Spleen (tissue), 11 donors: ENCODE data around the gene GPR45. TPM values are rescaled to one million over a fixed set of nuclear protein-coding genes. Genes with fewer than 3 reads are reported as not detected.

Experiments
- DNase-seq: peaks from one replicate; pipeline ENCODE4 v3.0.0-alpha.2; 2020
- H3K27ac ChIP-seq, 8 donors: fragments of 200-600 bp; sonication (generic) in 7 of 8; 1 replicate in 4 of 8; 2 replicates in 4 of 8; pipeline versions ENCODE4 v1.5.0 to v1.8.0; 2016 to 2021; ENCODE audit warnings: inconsistent platforms in 4 of 8, mild to moderate bottlenecking in 4 of 8, moderate library complexity in 1 of 8
- H3K27me3 ChIP-seq, 7 donors: fragments of 200-600 bp; sonication (generic) in 6 of 7; replicated peaks in 1 of 7; 1 replicate in 4 of 7; 2 replicates in 3 of 7; pipeline versions ENCODE4 v1.5.0 to v1.8.0; 2016 to 2021; ENCODE audit warnings: inconsistent platforms in 3 of 7, mild to moderate bottlenecking in 1 of 7
- H3K36me3 ChIP-seq, 6 donors: fragments of 200-600 bp; sonication (generic) in 5 of 6; 1 replicate in 4 of 6; 2 replicates in 2 of 6; pipeline versions ENCODE4 v1.5.0 to v1.8.0; 2016 to 2021; ENCODE audit warnings: inconsistent platforms in 2 of 6
- H3K4me1 ChIP-seq, 6 donors: fragments of 200-600 bp; sonication (generic) in 5 of 6; 1 replicate in 3 of 6; 2 replicates in 3 of 6; pipeline versions ENCODE4 v1.5.0 to v1.8.0; 2016 to 2021; ENCODE audit warnings: inconsistent platforms in 3 of 6
- H3K4me3 ChIP-seq, 8 donors: fragments of 200-600 bp; sonication (generic) in 7 of 8; 1 replicate in 4 of 8; 2 replicates in 4 of 8; pipeline versions ENCODE4 v1.5.0 to v1.8.0; 2016 to 2021; ENCODE audit warnings: inconsistent platforms in 4 of 8, mild to moderate bottlenecking in 4 of 8, moderate library complexity in 2 of 8
- H3K9me3 ChIP-seq, 8 donors: fragments of 200-600 bp; sonication (generic) in 7 of 8; 1 replicate in 4 of 8; 2 replicates in 4 of 8; pipeline versions ENCODE4 v1.5.0 to v1.8.0; 2016 to 2021; ENCODE audit warnings: inconsistent platforms in 4 of 8
- CTCF ChIP-seq, 11 experiments: fragments of 200-600 bp in 7 of 11; fragments of 450-650 bp in 4 of 11; sonication (generic) in 4 of 11; IDR thresholded peaks in 8 of 11; conservative IDR thresholded peaks in 3 of 11; 1 replicate in 7 of 11; 2 replicates in 4 of 11; pipeline versions ENCODE4 v1.4.0 to v1.8.0; 2016 to 2021; ENCODE audit warnings: antibody characterized with exemption in 11 of 11, inconsistent platforms in 4 of 11, mild to moderate bottlenecking in 1 of 11
- POLR2A ChIP-seq, 3 donors: fragments of 450-650 bp; IDR thresholded peaks; one replicate each; pipeline ENCODE4 v1.5.1; 2017; ENCODE audit warnings: antibody characterized with exemption in 3 of 3, mild to moderate bottlenecking in 1 of 3
- POLR2AphosphoS5 ChIP-seq, 3 donors: sonication (generic); formaldehyde crosslinking; IDR thresholded peaks; one replicate each; pipeline ENCODE4 v1.5.1; 2017; ENCODE audit warnings: antibody characterized with exemption in 3 of 3
- WGBS, 5 donors: extraction: QIAGEN DNeasy Blood & Tissue Kit in 3 of 5; methylation state at CpG; one replicate each; pipeline versions ENCODE4 v1.1.5 to v1.1.7; 2013 to 2018; 5-methylcytosine and 5-hydroxymethylcytosine counted together
- intact Hi-C: fragments of 100-400 bp; cut with DNase I; formaldehyde crosslinking; loops from one replicate; pipeline ENCODE4 v1.15.0; 2023; ENCODE audit warnings: low total_unique reads
- polyA plus RNA-seq, 3 donors: library from polyadenylated mRNA; stranded (reverse); fragments of 200-250 nt; gene quantifications; one replicate each; pipeline ENCODE4 v1.2.1, GENCODE V29; 2013
- total RNA-seq, 7 donors: library from RNA; depleted of rRNA in 3 of 7; stranded (reverse); fragments of >200 nt in 3 of 7; fragmentation: NEBNext Ultra II Directional in 4 of 7; extraction: Animal tissue kit (Norgen Biotek cat#: 25700) in 4 of 7; gene quantifications; one replicate each; pipeline versions ENCODE4 v1.1.0 to v1.2.1, GENCODE V29; 2016 to 2021
- donor health status: healthy with polysubstance abuse.
- donor health status: DM: no; HTN: no; CAD: no; lungs with moderate emphysema.
- donor health status: DM: no; HTN: no; CAD: no.
- donor health status: Bipolar disorder and iron deficiency.
- donor health status: healthy.
- donor health status: DM: no; HTN: no; CAD: no.
- donor health status: DM: yes; HTN: yes; CAD: no.

The GPR45 gene
- total and polyA plus RNA-seq, 10 donors: not detected

DNA sequence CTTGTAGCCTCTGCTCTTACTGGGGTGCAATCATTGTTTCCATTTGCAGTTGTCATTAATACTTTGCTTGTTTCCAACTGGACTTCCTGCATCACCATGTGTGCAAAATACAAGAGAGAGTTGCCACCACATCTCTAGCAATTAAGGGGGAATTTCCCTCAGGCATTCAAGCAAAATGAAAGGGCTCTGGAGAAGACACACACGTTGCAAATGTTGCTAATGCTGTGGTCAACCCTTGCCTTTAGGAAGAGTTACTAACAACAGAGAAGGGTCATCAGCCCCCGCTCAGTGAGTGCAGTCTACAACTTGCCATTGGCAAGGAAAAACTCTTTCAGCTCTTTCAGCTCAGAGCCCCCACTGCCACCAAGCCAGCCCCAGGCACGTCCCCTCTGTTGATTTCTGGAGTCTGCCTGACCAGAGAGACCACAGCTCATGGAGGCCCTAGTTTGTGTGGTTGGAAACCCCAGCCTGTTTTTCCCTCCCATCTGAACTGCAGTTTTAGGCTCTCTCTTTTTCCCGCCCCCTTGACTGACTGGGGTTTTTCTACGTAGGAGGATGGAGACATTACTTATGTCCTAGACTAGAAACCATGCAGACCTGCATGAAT, 25.9 kb upstream of the GPR45 start:
- no peak for DNase-seq
- Histone ChIP-seq H3K9me3 (no peaks in the 10 kb centered on the region), H3K36me3 (no peaks in the 10 kb centered on the region), H3K4me1 (no peaks in the 10 kb centered on the region), H3K4me3 (no peak overlapping the region), H3K27ac (no peak overlapping the region), H3K27me3 (no peaks in the 10 kb centered on the region)
- TF ChIP-seq POLR2AphosphoS5 (IDR thresholded peaks at IDR 0.05) (no peak), POLR2A (IDR thresholded peaks at IDR 0.05) (no peak), CTCF (IDR thresholded peaks at IDR 0.05 in 8 of 11, conservative IDR thresholded peaks at IDR 0.05 in 3 of 11) (no peak)
- WGBS, 5 donors: 56 to 70% (median 59%) methylated on average over 5 of the region's 5 CpGs
- intact Hi-C loops: no loop called here

DNA sequence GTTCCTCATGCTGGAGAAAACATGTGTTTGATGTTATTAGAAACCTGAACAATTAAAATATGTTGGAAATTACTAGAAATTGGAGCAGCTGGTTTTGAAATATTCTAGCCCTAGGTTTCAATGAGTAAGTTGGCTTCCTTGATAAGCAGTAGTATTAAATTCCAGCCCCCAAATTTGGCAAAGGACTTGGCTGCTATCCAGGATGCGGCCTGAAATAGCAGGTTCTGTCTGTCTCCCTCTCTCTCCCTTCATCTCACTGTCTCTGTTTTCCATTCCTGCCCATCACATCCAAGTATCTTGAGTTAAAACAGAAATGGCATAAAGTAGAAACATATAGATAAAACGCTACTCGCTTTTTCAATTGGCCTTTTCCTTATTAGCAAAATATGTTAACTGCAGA, 20.9 kb upstream of the GPR45 start:
- TF ChIP-seq POLR2AphosphoS5 (IDR thresholded peaks at IDR 0.05): no peak
- no peak for TF ChIP-seq CTCF (IDR thresholded peaks at IDR 0.05 in 8 of 11, conservative IDR thresholded peaks at IDR 0.05 in 3 of 11)
- TF ChIP-seq POLR2A (IDR thresholded peaks at IDR 0.05): no peak
- Histone ChIP-seq H3K36me3 (no peaks in the 10 kb centered on the region), H3K4me1 (no peaks in the 10 kb centered on the region), H3K27ac (no peak overlapping the region), H3K9me3 (no peaks in the 10 kb centered on the region), H3K4me3 (no peak overlapping the region), H3K27me3 (peaks cover 0 to 10% (median 0%) of the 10 kb centered on the region in 7 donors)
- no peak for DNase-seq
- intact Hi-C loops: no loop called here
- 80 to 93% (median 87%) methylated on average over 3 of the region's 3 CpGs for WGBS, 5 donors

DNA sequence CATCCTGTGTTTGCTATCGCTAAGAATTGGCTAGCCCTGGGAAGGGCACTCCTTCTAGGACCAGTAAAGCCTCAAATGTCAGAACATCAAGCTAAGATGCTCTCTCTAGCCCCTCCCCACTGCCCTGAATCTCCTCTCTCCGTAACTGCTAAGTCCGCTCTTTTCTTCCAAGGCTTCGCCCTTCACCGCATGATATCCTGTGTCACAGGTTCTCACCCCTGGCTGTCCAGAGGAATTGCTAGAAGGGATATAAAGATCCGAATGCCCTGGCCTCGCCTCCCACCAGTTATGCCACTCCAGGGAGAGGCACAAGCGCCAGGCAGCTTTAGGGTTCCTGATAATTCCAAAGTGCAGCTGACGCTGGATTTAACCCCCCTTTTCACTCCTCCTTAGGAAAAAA, 17.1 kb upstream of the GPR45 start:
- TF ChIP-seq POLR2A (IDR thresholded peaks at IDR 0.05) (no peak), CTCF (IDR thresholded peaks at IDR 0.05 in 8 of 11, conservative IDR thresholded peaks at IDR 0.05 in 3 of 11) (no peak), POLR2AphosphoS5 (IDR thresholded peaks at IDR 0.05) (no peak)
- DNase-seq: no peak
- 80 to 86% (median 84%) methylated on average over 9 of the region's 9 CpGs for WGBS, 5 donors
- H3K4me1 ChIP-seq: no peaks in the 10 kb centered on the region
- no peak overlapping the region for H3K4me3 ChIP-seq
- peaks cover 0 to 10% (median 0%) of the 10 kb centered on the region in 7 donors for H3K27me3 ChIP-seq
- H3K9me3 ChIP-seq: no peaks in the 10 kb centered on the region
- intact Hi-C loops: no loop called here
- H3K36me3 ChIP-seq: no peaks in the 10 kb centered on the region
- no peak overlapping the region for H3K27ac ChIP-seq

DNA sequence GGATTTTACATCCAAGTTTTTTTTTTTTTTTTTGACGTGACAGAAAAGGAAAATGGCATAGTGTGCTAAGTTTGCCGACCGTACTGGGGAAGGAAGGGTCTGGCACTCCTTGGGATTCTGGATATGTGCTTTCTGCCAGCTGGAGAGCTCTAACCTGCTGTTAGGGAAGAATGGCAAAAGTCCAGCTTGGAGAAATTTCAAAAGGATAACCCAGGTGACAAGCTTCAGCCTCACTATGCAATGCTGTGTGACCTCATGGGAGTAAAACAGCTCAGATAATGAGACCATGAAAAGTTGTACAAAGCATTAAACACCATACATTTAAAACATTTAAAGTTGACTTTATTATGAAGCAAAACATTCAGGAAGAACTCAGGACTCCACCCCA, 10.3 kb upstream of the GPR45 start:
- intact Hi-C loops: no loop called here

More for the DNA sequence above, 10.3 kb upstream of the GPR45 start:
- H3K36me3 ChIP-seq: no peaks in the 10 kb centered on the region
- 85 to 96% (median 87%) methylated on average over 3 of the region's 3 CpGs for WGBS, 5 donors
- H3K27ac ChIP-seq: no peak overlapping the region
- peaks cover 0 to 15% (median 8%) of the 10 kb centered on the region in 6 donors for H3K4me1 ChIP-seq
- no peak overlapping the region for H3K4me3 ChIP-seq
- no peaks in the 10 kb centered on the region for H3K27me3 ChIP-seq
- TF ChIP-seq POLR2AphosphoS5 (IDR thresholded peaks at IDR 0.05): no peak
- TF ChIP-seq CTCF (IDR thresholded peaks at IDR 0.05 in 8 of 11, conservative IDR thresholded peaks at IDR 0.05 in 3 of 11): no peak
- TF ChIP-seq POLR2A (IDR thresholded peaks at IDR 0.05): no peak
- no peaks in the 10 kb centered on the region for H3K9me3 ChIP-seq
- no peak for DNase-seq
